Stimulated activated CD4-positive, alpha-beta T cell treated with anti-CD3 and anti-CD28 coated beads, TNF-alpha, amount 100 ng/mL, for 24 hours (primary cell): ENCODE data around the gene PCNT.
"Not testable (repeated sequence)": the region's sequence is repeated elsewhere in the genome, so short reads cannot be mapped to it uniquely, and the experiment has no call there.

ENCODE experiments used
- DNase-seq, 3 experiments: peaks; one replicate each; pipeline ENCODE4 v3.0.0-alpha.2; 2020; ENCODE audit warnings: low read depth in 3 of 3

Gene PCNT

DNA sequence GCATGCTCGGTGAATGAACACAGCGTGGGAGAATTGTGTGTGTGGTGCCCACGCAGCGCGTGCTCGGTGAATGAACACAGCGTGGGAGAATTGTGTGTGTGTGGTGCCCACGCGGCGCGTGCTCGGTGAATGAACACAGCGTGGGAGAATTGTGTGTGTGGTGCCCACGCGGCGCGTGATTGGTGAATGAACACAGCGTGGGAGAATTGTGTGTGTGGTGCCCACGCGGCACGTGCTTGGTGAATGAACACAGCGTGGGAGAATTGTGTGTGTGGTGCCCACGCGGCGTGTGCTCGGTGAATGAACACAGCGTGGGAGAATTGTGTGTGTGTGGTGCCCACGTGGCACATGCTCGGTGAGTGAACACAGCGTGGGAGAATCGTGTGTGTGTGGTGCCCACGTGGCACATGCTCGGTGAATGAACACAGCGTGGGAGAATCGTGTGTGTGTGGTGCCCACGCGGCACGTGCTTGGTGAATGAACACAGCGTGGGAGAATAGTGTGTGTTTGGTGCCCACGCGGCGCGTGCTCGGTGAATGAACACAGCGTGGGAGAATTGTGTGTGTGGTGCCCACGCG is 79.4 kb downstream of the PCNT start:
- not testable (repeated sequence) for DNase-seq

DNA sequence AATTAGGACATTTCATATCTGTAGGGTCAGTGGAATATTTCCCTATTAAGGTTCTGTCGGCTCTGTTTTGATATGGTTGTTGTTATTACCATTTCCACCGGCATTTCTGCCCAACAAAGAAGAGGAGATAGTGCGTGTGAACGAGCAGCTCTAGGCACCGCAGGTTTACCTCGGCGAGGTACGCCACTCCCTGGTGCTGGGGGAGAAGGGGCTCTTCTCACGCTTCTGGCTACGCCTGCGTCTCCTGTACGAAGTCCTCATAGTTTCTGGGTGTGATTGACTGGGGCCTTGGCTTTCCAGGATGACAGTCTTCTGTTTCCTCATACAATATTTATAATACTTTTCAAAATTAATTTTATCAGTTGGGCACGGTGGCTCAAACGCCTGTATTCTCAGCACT is 80.3 kb downstream of the PCNT start:
- DNase-seq: no peak

DNA sequence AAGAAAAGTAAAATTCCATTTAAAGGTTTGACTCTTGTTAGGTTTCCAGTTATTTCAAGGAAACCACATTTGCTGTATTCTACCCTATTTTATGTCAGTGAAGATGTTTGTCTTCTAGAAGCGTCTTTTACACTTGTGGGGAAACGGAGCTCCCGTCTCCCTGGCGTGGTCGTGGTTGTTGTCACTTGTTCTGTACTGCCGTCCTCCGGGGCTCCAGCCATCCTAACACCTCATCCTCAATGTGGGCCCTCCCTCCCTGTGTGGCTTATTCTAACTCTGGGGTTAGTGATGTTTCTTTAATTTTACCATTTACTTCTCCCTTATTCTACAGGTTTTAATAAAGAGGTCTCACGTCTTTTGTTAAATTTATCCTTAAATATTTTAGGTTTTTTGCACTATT is 82.0 kb downstream of the PCNT start:
- no peak for DNase-seq

DNA sequence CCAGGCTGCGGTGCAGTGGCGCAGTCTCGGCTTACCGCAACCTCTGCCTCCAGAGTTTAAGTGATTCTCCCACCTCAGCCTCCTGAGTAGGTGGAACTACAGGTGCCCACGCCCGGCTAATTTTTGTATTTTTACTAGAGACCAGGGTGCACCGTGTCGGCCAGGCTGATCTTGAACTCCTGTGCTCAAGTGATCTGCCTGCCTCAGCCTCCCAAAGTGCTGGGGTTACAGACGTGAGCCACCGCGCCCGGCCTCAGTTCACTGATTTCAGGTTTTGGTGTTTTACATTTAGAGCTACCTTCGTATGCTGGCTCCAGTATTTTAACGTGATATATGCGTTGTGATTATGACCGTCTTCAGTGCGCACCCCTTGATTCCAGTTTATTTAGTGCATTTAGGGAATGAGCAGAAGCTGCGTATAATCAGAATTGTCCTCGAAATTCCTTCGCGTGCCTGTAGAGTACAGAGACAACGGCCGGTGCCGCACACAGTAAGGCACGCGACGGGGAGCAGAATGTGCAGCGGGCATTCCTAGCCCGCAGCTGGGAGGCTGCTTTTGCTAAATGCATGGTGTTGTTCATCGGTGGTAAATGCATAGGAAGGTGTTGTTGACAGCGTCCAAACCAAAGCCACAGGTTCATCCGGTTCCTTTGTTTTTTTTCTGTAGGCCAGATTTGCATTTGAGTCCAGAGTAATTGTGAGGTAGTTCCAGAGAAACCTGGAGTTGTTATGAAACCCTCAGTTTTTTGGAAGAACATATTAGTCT is 85.9 kb downstream of the PCNT start:
- DNase-seq: no peak

DNA sequence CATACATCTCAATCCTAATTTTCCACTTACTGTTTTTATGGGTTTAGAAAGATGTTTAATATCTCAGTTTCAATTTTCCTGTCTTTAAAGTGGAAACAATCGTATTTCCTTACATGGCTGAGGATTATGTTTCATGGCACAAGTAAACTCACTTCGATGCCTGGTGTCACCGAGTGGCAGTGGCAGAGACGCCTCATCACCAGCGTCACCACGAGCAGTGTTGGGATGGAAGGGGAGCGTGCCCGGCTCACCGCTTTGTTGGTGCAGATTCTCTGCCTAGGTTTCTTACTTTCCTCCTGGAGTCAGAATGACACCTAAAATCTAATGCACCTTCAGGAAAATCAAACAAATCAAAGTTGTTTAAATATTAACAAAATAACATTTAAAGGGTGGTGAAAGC is 86.6 kb downstream of the PCNT start:
- DNase-seq: no peak

DNA sequence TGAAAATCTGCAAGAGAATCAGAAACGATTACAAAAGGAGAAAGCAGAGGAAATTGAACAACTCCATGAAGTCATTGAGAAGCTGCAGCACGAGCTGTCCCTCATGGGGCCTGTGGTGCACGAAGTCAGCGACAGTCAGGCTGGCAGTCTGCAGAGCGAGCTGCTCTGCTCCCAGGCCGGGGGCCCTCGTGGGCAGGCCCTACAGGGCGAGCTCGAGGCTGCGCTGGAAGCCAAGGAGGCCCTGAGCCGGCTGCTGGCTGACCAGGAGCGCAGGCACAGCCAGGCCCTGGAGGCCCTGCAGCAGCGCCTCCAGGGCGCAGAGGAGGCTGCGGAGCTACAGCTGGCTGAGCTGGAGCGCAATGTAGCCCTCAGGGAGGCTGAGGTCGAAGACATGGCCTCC is 87.3 kb downstream of the PCNT start:
- DNase-seq: no peak

DNA sequence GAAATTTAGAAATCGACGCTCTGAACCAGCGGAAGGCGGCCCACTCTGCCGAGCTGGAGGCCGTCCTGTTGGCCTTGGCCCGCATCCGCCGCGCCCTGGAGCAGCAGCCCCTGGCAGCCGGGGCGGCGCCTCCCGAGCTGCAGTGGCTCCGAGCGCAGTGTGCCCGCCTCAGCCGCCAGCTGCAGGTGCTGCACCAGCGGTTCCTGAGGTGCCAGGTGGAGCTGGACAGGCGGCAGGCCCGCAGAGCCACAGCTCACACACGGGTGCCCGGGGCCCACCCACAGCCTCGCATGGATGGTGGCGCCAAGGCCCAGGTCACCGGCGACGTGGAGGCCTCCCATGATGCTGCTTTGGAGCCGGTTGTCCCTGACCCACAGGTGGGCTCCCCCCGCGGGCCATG is 87.7 kb downstream of the PCNT start:
- DNase-seq: no peak

DNA sequence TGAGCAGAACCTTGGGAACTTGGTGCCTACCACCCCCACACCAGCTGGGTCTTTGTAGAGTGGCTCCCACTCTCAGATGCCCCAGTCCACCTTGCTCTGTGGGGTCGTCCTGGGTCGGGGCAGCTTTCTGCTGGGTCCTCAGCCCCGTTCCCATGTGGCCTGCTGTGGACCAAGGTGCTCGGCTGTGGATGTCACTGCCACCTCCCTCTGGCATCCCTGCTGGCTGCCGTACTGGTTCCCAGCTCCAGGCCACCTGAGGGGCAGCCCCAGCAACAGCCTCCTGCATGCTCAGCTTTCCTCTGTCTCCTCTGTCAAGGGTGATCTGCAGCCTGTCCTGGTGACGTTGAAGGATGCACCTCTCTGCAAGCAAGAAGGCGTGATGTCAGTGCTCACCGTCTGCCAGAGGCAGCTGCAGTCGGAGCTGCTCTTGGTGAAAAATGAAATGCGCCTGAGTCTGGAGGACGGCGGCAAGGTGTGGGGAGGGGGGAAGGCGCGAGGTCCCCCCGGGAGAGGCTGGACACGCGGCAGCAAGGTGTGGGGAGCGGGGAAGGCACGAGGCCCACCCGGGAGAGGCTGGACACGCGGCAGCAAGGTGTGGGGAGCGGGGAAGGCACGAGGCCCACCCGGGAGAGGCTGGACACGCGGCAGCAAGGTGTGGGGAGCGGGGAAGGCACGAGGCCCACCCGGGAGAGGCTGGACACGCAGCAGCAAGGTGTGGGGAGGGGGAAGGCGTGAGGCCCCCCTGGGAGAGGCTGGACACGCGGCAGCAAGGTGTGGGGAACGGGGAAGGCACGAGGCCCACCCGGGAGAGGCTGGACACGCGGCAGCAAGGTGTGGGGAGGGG is 88.8 kb downstream of the PCNT start:
- no peak for DNase-seq

DNA sequence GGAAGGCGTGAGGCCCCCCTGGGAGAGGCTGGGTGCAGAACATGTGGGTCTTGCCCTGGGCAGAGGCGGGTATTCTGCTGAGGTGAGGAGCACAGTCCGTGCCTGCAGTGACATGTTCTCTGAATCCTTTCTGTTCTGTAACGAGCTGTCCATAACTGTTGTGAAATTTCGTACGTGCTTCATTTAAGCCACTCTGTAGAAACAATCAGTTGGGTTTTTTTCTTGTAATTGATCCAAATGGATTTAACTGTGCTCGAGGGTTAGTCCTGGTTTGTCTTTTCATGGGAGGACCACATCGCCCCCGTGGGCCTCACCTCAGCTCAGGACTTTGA is 89.4 kb downstream of the PCNT start:
- DNase-seq: no peak

DNA sequence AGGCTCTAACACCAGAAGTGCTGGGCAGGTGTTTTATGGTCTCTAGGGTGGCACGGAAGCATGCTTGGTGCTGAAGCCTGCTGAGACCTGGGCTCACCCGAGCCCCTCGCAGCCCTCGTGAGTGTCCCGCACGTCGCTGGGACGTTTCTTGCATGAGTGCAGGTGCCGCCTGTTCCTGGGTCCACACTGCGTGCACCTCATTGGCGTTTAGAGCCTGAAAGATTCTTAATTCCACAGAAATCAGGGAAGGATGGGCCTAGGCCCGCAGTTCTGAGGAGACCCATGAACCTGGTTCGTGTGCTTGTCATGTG is 91.0 kb downstream of the PCNT start:
- no peak for DNase-seq

DNA sequence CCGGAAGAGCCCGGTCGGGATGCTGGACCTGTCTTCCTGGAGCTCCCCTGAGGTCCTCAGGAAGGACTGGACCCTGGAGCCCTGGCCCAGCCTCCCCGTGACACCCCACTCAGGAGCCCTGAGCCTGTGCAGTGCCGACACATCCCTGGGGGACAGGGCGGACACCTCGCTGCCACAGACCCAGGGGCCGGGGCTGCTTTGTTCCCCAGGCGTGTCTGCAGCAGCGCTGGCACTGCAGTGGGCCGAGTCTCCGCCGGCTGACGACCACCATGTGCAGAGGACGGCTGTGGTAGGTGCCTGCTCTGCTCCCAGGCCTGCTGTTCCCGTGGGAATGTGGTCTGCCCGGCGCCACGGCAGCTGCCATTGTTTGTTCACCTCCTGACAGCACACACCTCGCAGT is 92.6 kb downstream of the PCNT start:
- DNase-seq: no peak

DNA sequence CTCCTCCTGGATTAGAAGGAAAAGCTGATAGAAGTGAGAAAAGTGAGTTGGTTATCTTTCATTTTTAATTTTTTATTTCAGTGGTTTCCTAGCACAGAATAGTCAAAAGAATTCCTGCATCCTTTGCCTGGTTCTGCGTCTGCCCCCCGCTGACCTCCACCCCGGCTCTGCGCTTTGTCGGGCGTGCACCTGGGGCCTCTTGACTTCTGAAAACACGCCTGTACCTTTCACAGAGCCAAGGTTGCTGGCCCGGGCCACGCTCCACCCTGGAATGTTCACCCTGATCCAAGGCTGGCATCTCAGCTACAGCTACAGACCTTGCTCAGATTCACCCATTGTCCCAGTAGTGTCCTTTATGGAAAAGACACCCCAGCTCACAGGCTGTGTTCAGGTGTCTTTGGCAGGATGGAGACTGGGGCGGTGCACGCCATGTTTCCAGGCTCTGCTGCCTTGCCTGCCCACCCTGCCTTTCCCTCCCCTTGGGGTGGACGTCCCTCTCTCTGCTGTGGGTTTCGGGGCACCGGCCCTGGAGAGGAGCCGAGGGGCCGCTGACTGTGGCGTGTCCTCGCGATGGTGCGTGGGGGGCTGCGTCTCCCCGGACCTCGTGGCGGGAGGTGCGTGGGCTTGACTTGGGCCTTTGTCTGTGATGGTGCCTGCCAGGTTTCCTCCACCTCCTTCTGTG is 94.5 kb downstream of the PCNT start:
- DNase-seq: no peak

DNA sequence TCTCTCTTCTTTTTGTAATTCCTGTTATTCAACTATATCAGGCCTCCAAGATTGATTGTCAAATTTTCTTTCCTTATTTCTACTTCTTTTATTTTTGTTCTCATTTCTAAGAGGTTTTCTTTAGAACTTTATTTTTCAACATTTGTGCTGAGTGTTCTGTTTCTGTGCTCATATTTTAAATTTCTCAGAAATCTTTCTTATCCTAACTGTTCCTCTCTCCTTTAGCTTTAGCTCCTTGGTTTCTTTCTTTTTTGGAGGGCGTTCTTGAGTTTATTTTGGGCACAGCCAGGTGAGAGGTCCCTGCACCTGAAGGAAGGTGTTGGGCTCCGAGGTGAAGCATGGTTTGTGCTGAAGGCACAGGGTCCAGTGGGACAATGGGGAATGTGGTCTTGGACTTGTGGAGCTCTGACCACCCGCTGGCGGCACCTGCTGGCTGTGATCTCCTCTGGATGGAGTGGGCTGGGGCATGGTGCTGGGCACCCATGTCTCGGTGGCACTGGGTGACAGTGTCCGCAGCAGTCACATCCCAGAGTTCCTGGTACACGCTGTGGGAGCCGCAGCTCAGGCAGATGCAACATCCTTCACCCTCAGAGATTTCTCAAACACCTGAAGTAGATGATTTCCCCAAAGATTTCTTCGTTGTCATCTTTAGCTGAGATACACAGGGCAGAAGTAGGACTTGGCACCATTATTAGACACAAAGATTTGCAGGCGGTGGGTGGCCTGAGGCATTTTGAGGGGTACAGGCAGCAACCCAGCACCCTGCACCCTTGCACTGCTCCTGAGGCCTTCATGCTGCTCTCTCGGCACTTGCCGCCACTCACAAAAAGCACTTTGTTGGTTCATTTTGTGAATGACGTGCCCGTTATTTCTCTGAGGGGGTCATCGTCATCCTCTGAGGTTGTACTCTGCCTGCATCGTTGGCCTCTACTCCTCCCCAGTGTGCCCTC is 96.6 kb downstream of the PCNT start:
- DNase-seq: no peak

DNA sequence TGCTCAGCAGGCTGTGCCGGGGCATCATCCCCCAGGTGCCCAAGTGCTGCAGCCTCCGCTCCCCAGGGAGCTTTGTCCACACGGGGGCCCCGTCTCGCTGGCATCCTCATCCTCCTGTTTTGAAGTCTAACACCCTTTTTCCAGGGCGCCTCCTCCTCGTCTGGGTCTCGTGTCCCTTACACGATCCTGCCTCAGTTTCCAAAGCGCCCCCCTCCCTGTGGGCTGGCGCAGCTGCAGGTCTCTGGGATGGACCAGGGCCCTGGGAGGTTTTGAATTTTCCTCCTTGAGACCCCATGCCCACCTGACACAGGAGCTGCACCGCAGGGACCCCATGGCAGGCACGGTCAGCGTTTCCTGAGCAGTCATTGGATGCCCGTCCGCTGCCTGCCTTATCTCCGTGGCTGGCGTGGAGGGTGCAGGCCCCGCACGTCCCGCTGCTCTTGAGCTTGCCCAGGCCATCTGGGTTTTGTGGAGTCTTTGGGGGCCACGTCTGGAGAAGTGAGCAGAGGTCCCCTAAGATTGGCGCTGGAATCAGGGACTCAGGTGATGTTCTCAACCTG is 97.3 kb downstream of the PCNT start:
- no peak for DNase-seq

DNA sequence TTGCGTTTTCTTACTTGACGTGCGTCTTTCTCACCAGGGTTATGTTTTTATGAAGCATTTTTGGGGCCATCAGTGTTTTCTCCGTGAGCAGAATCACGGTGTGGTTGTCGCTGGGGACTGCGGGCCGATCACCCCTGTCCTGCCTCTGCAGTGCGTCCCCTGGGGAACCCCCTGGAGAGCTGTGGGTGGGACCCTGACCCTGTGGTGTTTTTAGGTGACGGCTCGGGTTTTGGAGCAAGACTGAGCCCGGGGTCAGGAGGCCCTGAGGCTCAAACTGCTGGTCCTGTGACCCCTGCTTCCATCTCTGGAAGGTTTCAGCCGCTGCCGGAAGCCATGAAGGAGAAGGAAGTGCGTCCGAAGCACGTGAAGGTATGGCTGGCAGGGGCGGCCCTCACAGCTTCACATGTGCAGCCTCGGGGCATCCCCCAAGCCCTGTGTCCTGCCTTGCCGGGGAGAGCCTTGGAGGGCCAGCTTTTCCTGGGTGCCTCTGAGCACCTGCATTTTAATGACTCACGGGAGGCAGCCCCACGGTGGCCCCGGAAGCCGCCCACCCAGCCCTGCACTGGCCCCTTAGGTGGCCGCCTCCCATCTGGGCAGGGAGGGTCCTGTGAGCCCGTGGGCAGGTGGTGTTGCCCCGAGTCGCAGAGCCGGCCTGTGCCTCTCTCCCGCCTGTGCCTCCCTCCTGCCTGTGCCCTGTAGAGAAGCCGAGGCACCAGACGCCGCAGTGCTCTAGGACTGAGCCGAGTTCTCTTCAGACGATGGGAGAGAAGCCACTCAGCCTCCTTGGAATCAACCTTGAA is 98.0 kb downstream of the PCNT start:
- no peak for DNase-seq

DNA sequence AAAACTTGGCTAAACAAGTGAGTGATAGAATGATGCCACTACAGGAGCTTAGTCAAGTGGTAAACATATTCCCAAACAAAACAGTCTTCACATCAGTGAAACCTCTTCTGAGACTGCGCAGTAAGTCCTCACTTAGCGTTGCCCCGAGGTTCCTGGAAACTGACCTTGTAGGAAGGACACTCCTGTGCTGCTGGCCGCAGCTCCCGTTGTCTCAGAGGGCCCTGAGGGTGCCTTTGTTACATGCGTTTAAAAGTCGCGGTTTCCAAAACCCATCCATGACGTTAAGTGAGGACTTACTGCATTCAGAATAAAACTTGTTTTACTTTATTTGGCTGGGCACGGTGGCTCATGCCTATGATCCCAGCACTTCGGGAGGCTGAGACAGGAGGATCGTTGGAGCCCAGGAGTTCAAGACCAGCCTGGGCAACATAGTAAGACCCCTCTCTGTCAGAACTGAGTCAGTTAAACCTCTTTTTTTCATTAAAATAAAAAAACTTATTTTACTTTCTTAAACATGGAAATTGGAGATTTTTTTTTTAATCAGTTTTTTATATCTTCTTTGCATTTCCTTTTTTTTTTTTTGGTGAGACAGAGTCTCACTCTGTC is 98.8 kb downstream of the PCNT start:
- DNase-seq: no peak

DNA sequence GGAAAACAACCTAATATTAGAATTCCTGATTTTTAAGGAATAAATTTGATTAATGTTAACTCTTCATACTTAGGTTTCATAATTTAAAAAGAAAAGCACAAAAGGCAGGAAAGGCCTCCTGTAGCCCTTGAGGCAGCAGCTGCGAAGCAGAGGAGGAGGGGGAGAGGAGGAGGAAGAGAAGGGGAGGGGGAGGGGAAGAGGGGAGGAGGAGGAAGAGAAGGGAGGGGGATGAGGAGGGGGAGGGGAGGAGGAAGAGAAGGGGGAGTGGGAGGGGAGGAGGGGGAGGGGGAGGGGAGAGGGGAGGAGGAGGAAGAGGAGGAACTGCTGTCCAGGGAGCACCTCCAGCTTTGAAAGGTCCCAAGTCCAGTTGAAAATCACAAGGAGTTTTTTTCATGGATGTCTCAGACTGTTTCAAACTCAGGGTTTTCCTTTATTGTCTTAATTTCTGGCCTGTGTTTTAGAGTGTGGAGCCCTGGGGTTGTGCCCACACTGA is 99.6 kb downstream of the PCNT start:
- no peak for DNase-seq

DNA sequence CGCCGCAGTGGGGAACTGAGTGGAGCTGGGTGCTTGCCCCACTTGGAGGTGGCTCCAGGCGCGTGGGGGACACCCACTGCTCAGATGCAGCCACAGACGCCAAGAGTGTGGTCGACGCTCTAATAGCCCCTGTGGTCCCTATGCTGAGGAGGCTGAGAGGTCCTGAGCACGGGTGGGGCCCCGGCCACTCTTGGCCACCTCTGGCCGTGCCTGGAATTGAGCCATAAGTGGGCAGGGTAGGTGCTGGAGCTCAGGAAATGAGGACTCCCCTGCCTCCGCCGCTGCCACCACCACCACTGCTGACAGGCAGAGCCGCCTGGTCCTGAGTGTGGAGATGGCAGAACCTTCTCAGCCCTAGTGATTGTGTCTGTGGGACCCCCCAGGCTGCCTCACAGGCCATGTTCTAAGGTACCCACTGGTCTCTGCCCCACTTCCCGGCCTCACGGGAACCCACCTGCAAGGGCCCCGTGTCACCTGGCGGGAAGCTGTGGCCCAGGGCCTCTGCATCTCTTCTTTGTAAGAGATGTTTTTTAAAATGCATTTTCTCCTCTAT is 100.2 kb downstream of the PCNT start:
- DNase-seq: no peak

DNA sequence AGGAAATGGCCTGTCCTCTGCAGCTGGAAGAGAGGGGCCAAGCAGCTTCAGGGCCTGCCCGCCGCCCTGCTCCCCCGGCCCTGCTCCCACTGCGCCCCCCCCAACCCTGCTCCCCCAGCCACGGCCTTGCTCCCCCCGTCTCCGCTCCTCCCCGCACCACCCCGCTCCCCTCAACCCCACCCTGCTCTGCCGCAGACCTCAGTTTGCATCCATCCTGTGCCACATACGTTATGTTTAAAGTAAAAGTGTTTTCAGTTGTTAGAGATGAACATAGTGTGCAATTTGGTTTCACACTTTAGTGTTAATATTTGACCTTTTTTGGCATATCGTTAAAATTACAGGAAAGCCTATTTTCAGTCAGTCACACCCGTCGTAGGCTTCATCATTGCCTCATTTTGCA is 100.7 kb downstream of the PCNT start:
- DNase-seq: no peak
